ENCODE data around the gene SCRG1. TPM values are rescaled to one million over a fixed set of nuclear protein-coding genes. Genes with fewer than 3 reads are reported as not detected.

Gene SCRG1
- total RNA-seq (not detected), polyA plus RNA-seq (under 1 TPM in 2 of 4 donors, not detected in 2; 0.05 to 0.17 TPM)

DNA sequence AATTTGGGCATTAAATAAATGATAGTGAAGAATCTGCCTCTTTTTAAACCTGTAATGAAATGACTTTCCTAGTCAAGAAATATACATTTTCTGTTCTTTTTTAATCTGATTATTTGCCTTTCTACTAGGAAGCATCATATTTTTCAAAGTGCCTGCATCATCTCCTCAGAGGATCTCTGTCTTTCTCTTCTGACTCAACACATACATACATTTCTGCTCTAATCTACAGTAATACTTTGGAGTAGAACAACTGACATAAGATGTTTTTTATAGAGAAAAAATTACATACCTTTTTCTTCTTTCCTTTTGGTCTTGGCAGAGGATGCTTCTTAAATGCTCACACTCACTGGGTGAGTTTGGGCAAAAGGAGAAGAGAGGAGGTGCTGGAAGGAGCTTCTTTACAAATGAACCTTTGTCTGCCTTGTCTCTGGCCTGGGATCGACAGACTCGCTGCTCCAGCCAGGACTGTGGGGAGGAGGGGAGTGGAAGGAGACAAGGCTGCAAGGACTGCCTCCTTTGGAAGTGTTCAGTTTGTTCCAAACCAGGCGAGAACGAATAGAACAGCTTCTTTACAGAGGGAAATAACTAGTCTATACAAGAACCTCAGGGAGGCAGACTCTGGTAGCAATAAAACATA is at the start of gene SCRG1:
Gene SCRG1 (minus strand): TSS at position 338 of the 637 bp plus-strand sequence. CDS start 7,702 bp downstream, outside the sequence.
- Mint-ChIP-seq H3K4me3 (no peak within 1 kb of the TSS), H3K9me3 (no peaks in the 10 kb centered on the region), H3K36me3 (peaks cover 6% of the 10 kb centered on the region), H3K4me1 (no peaks in the 10 kb centered on the region), H3K27ac (no peak within 1 kb of the TSS), H3K27me3 (peaks cover 5% of the 10 kb centered on the region)
- H3K36me3 ChIP-seq (ENCODE audit: control insufficient read depth, insufficient read depth, low read length), result no peaks in the 10 kb centered on the region
- H3K27me3 ChIP-seq (ENCODE audit: control insufficient read depth, insufficient read depth, low read length), result no peaks in the 10 kb centered on the region
- H3K4me1 ChIP-seq (ENCODE audit: control insufficient read depth, insufficient read depth, low read length, poor library complexity, severe bottlenecking), result no peaks in the 10 kb centered on the region
- H3K4me3 ChIP-seq (ENCODE audit: low read depth, low read length), result no peak within 1 kb of the TSS
- ATAC-seq (ENCODE audit: low read depth in 2 of 2) (no peak), DNase-seq (no peak)
- no peaks in the 10 kb centered on the region for H3K9me3 ChIP-seq (ENCODE audit: control insufficient read depth in 2 of 2, low read length in 2 of 2)
- no peak within 1 kb of the TSS for H3K27ac ChIP-seq (ENCODE audit: insufficient read depth, low read length, poor library complexity, severe bottlenecking)

DNA sequence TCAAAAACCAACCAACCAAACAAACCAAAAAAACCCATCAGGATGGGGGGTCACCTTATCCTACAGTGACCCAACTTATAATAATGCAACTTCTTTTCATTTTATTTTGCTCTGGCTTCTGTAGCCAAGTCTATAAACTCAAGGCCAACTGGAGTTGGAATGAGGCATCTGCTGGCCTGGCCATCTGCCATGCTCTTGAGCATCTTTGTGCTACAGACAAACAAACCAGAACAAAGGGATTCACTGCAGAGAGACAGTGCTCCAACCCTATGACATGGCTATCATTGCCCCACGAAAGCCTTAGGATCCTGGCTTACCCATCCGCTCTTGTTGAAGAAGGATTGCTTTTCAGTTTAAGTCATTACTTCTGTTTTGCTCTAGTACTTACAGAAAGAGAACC is 49.2 kb upstream of the SCRG1 start:
- Mint-ChIP-seq H3K27ac (no peak overlapping the region), H3K4me1 (no peaks in the 10 kb centered on the region)
- no peaks in the 10 kb centered on the region for H3K27me3 ChIP-seq (ENCODE audit: control insufficient read depth, insufficient read depth, low read length)

DNA sequence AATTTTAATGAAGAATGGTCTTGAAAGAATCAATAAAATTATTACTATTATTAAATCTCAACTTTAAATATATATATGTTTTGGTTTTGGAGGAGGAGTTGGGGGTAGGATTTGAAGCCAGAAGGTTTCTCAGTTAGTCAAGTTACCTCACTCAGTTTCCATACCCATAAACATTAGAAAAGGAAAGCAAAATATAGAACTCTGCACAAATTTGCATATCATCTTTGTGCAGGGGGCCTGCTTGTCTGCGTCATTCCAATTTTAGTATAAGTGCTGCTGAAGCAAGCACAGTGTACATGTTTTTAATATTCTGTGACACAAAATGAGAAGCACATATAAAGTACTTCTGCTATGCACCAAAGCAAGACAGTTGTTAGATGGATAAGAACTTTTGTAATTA is 47.5 kb upstream of the SCRG1 start:
- H3K9me3 Mint-ChIP-seq, result peaks cover 0 to 1% (median 0%) of the 10 kb centered on the region in 7 donors

More for the DNA sequence above, 49.2 kb upstream of the SCRG1 start:
- ATAC-seq (ENCODE audit: low read depth in 2 of 2), result no peak
- no peaks in the 10 kb centered on the region for H3K9me3 ChIP-seq (ENCODE audit: control insufficient read depth in 2 of 2, low read length in 2 of 2)
- DNase-seq, result no peak
- H3K36me3 Mint-ChIP-seq, result peaks cover 3% of the 10 kb centered on the region
- no peaks in the 10 kb centered on the region for H3K4me1 ChIP-seq (ENCODE audit: control insufficient read depth, insufficient read depth, low read length, poor library complexity, severe bottlenecking)
- no peaks in the 10 kb centered on the region for H3K36me3 ChIP-seq (ENCODE audit: control insufficient read depth, insufficient read depth, low read length)
- no peak overlapping the region for H3K4me3 ChIP-seq (ENCODE audit: low read depth, low read length)
- H3K4me3 Mint-ChIP-seq, result no peak overlapping the region
- peaks cover 0 to 1% (median 0%) of the 10 kb centered on the region in 7 donors for H3K9me3 Mint-ChIP-seq
- no peaks in the 10 kb centered on the region for H3K27me3 Mint-ChIP-seq
- H3K27ac ChIP-seq (ENCODE audit: insufficient read depth, low read length, poor library complexity, severe bottlenecking), result no peak overlapping the region

DNA sequence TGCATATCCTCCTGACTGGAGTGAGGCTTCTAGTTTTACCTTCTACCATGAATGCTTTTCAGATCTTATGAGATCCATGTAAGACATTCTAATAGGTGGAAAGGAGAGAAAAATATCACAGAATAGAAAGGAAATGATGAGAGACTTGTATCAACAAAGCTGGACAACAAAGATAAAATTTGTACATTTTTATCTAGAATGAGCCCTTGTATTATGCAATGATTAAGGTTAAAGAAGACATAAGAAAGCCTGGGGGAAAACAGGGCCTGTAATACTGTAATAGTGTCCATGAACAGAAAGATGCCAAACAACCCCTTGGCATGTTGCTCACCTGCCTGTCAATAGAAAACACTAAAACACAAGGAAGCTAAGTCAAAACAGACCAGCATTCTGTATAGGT is 44.2 kb upstream of the SCRG1 start:
- Mint-ChIP-seq H3K36me3 (peaks cover 3% of the 10 kb centered on the region), H3K4me1 (peaks cover 0 to 3% (median 0%) of the 10 kb centered on the region in 4 donors), H3K4me3 (no peak overlapping the region), H3K9me3 (peaks cover 0 to 6% (median 0%) of the 10 kb centered on the region in 7 donors), H3K27ac (no peak overlapping the region), H3K27me3 (no peaks in the 10 kb centered on the region)
- H3K4me3 ChIP-seq (ENCODE audit: low read depth, low read length), result no peak overlapping the region
- ATAC-seq (ENCODE audit: low read depth in 2 of 2) (no peak), DNase-seq (no peak)
- no peaks in the 10 kb centered on the region for H3K4me1 ChIP-seq (ENCODE audit: control insufficient read depth, insufficient read depth, low read length, poor library complexity, severe bottlenecking)
- H3K27ac ChIP-seq (ENCODE audit: insufficient read depth, low read length, poor library complexity, severe bottlenecking), result no peak overlapping the region
- H3K27me3 ChIP-seq (ENCODE audit: control insufficient read depth, insufficient read depth, low read length), result no peaks in the 10 kb centered on the region
- no peaks in the 10 kb centered on the region for H3K36me3 ChIP-seq (ENCODE audit: control insufficient read depth, insufficient read depth, low read length)
- no peaks in the 10 kb centered on the region for H3K9me3 ChIP-seq (ENCODE audit: control insufficient read depth in 2 of 2, low read length in 2 of 2)

More for the DNA sequence above, 47.5 kb upstream of the SCRG1 start:
- Histone ChIP-seq H3K4me3 (ENCODE audit: low read depth, low read length) (no peak overlapping the region), H3K9me3 (ENCODE audit: control insufficient read depth in 2 of 2, low read length in 2 of 2) (no peaks in the 10 kb centered on the region), H3K36me3 (ENCODE audit: control insufficient read depth, insufficient read depth, low read length) (no peaks in the 10 kb centered on the region), H3K4me1 (ENCODE audit: control insufficient read depth, insufficient read depth, low read length, poor library complexity, severe bottlenecking) (no peaks in the 10 kb centered on the region), H3K27ac (ENCODE audit: insufficient read depth, low read length, poor library complexity, severe bottlenecking) (no peak overlapping the region), H3K27me3 (ENCODE audit: control insufficient read depth, insufficient read depth, low read length) (no peaks in the 10 kb centered on the region)
- ATAC-seq (ENCODE audit: low read depth in 2 of 2), result no peak
- no peak for DNase-seq
- H3K4me1 Mint-ChIP-seq, result no peaks in the 10 kb centered on the region
- no peak overlapping the region for H3K27ac Mint-ChIP-seq
- H3K4me3 Mint-ChIP-seq, result no peak overlapping the region
- no peaks in the 10 kb centered on the region for H3K27me3 Mint-ChIP-seq
- H3K36me3 Mint-ChIP-seq, result peaks cover 3% of the 10 kb centered on the region

DNA sequence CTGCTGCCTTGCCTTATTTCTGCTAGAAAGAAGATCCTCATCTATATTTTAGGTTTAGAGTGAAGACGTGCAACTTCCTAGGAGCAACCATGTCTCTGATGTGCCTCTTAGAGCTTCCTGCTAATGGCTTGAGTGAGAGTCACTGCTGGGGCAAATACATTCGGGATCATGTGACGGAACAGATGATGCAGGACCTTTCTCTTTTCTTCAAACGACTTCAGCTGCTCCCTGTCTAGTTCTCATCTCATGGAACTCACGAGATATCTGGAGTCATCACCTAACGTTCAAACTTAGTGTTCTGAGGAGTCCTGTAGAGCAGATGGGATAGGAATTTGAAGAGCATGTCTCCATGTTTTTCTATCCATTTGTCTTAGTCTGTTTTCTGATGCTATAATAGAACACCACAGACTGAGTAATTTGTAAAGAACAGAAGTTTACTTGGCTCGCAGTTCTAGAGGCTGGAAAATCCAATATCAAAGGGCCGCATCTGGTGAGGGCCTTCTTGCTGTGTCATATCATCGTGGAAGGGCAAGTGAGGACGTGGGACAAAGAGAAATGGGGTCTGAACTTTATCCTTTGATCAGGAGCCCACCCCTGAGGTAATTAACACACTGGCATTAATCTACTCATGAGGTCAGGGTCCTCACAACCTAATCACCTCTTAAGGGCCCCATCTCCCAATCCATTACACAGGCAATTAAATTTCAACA is 43.5 kb upstream of the SCRG1 start:
- Mint-ChIP-seq H3K27ac (no peak overlapping the region), H3K9me3 (peaks cover 0 to 6% (median 0%) of the 10 kb centered on the region in 7 donors)
- no peak for ATAC-seq (ENCODE audit: low read depth in 2 of 2)

DNA sequence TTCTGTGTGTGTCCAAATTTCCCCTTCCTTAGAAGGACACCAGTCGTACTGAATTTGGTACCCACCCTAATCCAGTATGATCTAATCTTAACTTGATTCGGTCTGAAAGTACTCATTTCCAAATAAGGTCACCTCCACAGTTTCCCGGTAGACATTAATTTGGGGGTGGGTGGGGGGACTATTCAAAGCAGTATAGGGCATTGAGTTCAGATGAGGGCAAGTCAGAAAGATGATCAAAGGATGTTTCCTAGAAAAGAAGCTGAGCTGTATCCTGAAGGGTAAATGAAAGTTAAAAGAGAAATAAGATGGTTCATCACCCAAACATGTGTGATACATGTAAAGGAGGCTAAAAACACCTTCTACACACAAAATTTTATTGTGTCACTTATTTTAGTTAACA is 42.0 kb upstream of the SCRG1 start:
- Mint-ChIP-seq H3K36me3 (peaks cover 7% of the 10 kb centered on the region), H3K4me1 (peaks cover 0 to 3% (median 0%) of the 10 kb centered on the region in 4 donors), H3K27me3 (no peaks in the 10 kb centered on the region), H3K9me3 (peaks cover 0 to 6% (median 0%) of the 10 kb centered on the region in 7 donors), H3K4me3 (no peak overlapping the region), H3K27ac (no peak overlapping the region)
- H3K36me3 ChIP-seq (ENCODE audit: control insufficient read depth, insufficient read depth, low read length), result no peaks in the 10 kb centered on the region
- no peak overlapping the region for H3K4me3 ChIP-seq (ENCODE audit: low read depth, low read length)
- no peak overlapping the region for H3K27ac ChIP-seq (ENCODE audit: insufficient read depth, low read length, poor library complexity, severe bottlenecking)
- H3K4me1 ChIP-seq (ENCODE audit: control insufficient read depth, insufficient read depth, low read length, poor library complexity, severe bottlenecking), result no peaks in the 10 kb centered on the region
- no peaks in the 10 kb centered on the region for H3K9me3 ChIP-seq (ENCODE audit: control insufficient read depth in 2 of 2, low read length in 2 of 2)
- ATAC-seq (ENCODE audit: low read depth in 2 of 2) (no peak), DNase-seq (peak in 1 of 3 donors; percentile 82)
- H3K27me3 ChIP-seq (ENCODE audit: control insufficient read depth, insufficient read depth, low read length), result no peaks in the 10 kb centered on the region

More for the DNA sequence above, 43.5 kb upstream of the SCRG1 start:
- Histone ChIP-seq H3K36me3 (ENCODE audit: control insufficient read depth, insufficient read depth, low read length) (no peaks in the 10 kb centered on the region), H3K27ac (ENCODE audit: insufficient read depth, low read length, poor library complexity, severe bottlenecking) (no peak overlapping the region), H3K4me1 (ENCODE audit: control insufficient read depth, insufficient read depth, low read length, poor library complexity, severe bottlenecking) (no peaks in the 10 kb centered on the region), H3K9me3 (ENCODE audit: control insufficient read depth in 2 of 2, low read length in 2 of 2) (no peaks in the 10 kb centered on the region), H3K4me3 (ENCODE audit: low read depth, low read length) (no peak overlapping the region), H3K27me3 (ENCODE audit: control insufficient read depth, insufficient read depth, low read length) (no peaks in the 10 kb centered on the region)
- Mint-ChIP-seq H3K4me3 (peak overlapping the region in 1 of 4 donors; percentile 43), H3K36me3 (peaks cover 3% of the 10 kb centered on the region), H3K4me1 (peaks cover 0 to 3% (median 0%) of the 10 kb centered on the region in 4 donors), H3K27me3 (no peaks in the 10 kb centered on the region)
- no peak for DNase-seq

DNA sequence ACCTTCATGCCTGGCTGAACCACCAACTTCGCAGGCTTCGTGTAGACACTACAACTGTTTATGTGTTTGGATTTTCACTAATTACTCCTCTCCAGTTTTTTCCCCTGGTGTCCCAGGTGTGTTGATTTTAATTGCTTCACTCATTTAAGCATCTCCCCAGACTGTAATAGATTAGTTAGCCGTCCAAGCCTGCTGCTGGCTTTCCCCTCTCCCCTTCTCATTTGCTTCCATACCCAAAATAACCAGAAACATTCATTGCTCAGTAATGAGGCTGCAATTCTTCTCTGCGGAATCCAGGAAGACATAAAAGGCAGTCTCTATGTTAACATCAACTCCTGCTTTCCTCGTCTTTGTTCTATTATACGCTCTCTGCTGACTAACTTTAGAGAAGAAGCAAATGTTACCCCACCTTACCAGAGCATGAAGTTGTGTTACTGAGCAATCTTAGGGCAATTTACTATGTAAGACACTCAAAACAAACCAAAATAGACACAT is 37.9 kb upstream of the SCRG1 start:
- H3K4me3 ChIP-seq (ENCODE audit: low read depth, low read length), result no peak overlapping the region
- peaks cover 0 to 6% (median 0%) of the 10 kb centered on the region in 7 donors for H3K9me3 Mint-ChIP-seq
- H3K36me3 Mint-ChIP-seq, result peaks cover 4% of the 10 kb centered on the region
- H3K4me1 Mint-ChIP-seq, result peaks cover 0 to 3% (median 0%) of the 10 kb centered on the region in 4 donors
- peaks cover 4% of the 10 kb centered on the region for H3K27me3 Mint-ChIP-seq
- no peaks in the 10 kb centered on the region for H3K27me3 ChIP-seq (ENCODE audit: control insufficient read depth, insufficient read depth, low read length)
- no peaks in the 10 kb centered on the region for H3K4me1 ChIP-seq (ENCODE audit: control insufficient read depth, insufficient read depth, low read length, poor library complexity, severe bottlenecking)
- H3K27ac Mint-ChIP-seq, result no peak overlapping the region
- ATAC-seq (ENCODE audit: low read depth in 2 of 2) (no peak), DNase-seq (no peak)
- H3K4me3 Mint-ChIP-seq, result no peak overlapping the region
- H3K27ac ChIP-seq (ENCODE audit: insufficient read depth, low read length, poor library complexity, severe bottlenecking), result no peak overlapping the region
- no peaks in the 10 kb centered on the region for H3K9me3 ChIP-seq (ENCODE audit: control insufficient read depth in 2 of 2, low read length in 2 of 2)
- H3K36me3 ChIP-seq (ENCODE audit: control insufficient read depth, insufficient read depth, low read length), result no peaks in the 10 kb centered on the region

Measured in CD4-positive, CD25-positive, alpha-beta regulatory T cell (primary cell).